ENCODE data around the gene ZNF263.
"Not testable (repeated sequence)": the region's sequence is repeated elsewhere in the genome, so short reads cannot be mapped to it uniquely, and the experiment has no call there.

Gene ZNF263

GRCh38 chr16:3268294-3268693 is 15.0 kb upstream of the ZNF263 start:
- no peak for DNase-seq (ENCODE audit: low read depth)

- not testable (repeated sequence) for DNase-seq (ENCODE audit: low read depth)
Measured at GRCh38 chr16:3270718-3271117, 12.6 kb upstream of the ZNF263 start.

DNA sequence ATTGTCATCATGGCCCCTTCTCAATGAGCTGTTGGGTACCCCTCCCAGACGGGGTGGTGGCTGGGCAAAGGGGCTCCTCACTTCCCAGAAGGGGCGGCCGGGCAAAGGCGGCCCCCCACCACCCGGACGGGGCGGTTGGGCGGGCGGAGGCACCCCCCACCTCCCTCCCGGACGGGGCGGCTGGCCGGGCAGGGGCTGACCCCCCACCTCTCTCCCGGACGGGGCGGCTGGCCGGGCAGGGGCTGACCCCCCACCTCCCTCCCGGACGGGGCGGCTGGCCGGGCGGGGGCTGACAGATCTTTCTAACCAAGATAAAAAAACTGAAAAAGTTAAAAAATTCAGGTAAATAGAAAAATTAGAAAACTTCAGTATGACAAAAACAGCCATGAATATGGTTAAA is 12.0 kb upstream of the ZNF263 start:
- not testable (repeated sequence) for DNase-seq (ENCODE audit: low read depth)

DNA sequence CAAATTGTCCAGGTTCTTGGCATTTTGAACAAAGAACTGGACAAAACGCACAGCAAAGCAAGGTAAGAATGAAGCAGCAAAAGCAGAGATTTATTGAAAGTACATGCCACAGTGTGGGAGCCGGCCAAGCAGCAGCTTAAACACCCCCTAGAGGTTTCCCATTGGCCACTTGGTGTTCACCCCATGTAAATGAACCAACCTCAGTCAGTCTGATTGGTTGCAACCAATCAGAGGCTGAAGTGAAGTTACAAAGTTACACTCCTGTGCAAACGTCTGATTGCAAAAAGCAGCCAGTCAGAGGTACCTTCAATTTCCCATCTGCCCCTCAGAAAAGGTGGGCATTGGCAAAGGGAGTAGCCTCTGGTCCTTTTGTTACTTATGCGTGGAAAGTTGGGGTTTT is 8.8 kb upstream of the ZNF263 start:
- no peak for DNase-seq (ENCODE audit: low read depth)

GRCh38 chr16:3274947-3275346 is 8.3 kb upstream of the ZNF263 start:
- DNase-seq (ENCODE audit: low read depth): no peak

DNA sequence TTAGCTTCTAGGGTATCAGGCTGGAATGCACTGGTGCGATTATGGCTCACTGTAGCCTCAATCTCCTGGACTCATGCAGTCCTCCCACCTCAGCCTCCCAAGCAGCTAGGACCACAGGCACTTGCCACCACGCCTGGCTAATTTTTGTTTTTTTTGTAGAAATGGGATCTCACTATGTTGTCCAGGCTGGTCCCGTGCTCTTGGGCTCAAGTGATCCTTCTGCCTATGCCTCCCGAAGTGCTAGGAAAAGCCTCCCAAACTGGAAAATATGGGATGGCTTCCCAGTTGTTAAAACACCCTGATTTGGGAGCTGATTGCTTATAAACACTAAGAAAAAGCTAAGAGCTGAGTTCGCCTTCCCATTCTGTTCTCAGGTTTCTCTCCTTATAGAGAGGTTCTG is 6.6 kb upstream of the ZNF263 start:
- no peak for DNase-seq (ENCODE audit: low read depth)

GRCh38 chr16:3281222-3281820 is 2.0 kb upstream of the ZNF263 start:
- no peak for DNase-seq (ENCODE audit: low read depth)

DNA sequence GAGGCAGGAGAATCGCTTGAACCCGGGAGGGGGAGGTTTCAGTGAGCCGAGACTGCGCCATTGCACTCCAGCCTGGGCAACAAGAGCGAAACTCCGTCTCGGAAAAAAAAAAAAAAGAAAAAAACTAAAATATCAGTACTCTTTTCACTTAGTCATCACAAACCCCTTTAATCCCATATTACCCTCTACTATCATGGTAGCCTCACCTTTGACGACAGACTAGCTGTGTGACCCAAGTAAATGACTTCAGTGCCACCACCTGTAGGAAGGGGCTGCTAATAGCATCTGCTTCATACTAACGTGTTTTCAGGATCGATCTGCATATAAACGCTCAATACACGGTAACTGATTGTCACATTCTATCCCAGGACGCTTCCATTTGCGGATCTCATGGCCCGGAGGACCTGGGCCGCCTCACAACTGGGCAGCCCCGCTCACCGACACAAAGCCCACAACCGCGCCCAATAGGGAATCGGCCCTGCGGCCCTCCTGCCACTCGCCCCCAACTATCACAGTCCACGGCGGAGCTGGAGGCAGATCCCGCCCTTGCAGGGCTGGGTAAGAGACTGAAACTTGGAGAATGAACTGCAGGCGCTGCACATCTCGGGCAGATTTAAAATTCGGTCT is 1.1 kb upstream of the ZNF263 start:
- DNase-seq (ENCODE audit: low read depth): no peak

- no peak for DNase-seq (ENCODE audit: low read depth)
Measured at GRCh38 chr16:3283543-3284447, 504 bp downstream of the ZNF263 start.

DNA sequence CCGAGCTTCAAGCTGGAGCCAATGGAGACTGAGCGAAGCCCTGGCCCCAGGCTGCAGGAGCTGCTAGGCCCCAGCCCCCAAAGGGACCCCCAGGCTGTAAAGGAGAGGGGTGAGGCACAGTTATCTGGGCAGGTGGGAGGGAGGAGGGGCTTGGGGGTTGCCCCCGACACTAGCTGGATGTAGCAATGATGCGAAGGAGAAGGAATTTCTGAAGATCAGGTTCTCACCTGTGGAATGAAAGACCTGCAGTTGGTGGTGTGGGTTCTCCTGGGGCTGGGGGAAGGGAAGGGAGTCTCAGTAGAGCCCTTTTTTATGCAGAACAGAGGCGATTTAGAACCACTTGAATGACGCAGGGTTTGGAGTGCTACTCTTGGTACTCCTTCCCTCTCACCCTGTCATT is 1.8 kb downstream of the ZNF263 start:
- no peak for DNase-seq (ENCODE audit: low read depth)

- DNase-seq (ENCODE audit: low read depth): no peak
Measured at GRCh38 chr16:3289998-3290673, 6.8 kb downstream of the ZNF263 start.

DNA sequence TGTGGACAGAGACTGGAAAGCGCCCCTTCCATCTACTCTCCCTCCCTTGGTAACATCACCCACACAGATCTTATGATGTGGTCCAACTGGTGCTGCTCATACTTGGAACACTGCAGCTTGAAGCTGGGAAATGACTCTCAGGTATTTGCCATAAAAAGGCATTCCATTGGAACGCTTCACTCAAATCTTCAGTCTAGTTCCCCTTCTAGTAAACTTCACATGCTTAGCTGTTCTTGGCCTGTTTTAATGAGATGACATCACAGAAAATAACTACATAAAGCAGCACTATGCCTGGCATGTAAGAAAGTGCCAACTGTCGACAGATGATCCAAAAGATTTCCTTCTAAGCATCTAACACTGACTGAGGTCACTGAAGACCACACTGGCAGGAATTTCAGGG is 9.3 kb downstream of the ZNF263 start:
- peak; percentile 36 for DNase-seq (ENCODE audit: low read depth)

DNA sequence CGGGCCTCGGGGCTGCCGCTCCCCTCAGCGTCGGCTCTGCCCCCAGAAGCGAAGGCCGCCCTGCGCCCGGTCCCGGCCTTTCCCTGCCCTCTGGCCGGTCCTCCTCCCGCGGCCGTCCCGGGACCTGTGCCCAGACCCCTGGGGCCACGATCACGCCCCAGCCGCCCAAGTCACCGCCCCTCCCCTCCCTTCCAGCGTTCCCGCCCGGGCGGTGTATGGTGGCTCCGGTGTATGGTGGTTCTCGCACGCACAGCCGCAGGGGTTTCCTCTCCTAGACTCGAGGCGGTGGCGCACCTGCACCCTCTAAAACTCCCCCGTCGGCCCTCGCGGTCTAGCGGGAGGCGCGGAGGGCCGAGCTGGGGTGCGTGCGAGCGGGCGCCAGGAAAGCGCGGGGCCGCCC is 11.9 kb downstream of the ZNF263 start:
- DNase-seq (ENCODE audit: low read depth): no peak

- no peak for DNase-seq (ENCODE audit: low read depth)
Measured at GRCh38 chr16:3295783-3296182, 12.5 kb downstream of the ZNF263 start.

DNA sequence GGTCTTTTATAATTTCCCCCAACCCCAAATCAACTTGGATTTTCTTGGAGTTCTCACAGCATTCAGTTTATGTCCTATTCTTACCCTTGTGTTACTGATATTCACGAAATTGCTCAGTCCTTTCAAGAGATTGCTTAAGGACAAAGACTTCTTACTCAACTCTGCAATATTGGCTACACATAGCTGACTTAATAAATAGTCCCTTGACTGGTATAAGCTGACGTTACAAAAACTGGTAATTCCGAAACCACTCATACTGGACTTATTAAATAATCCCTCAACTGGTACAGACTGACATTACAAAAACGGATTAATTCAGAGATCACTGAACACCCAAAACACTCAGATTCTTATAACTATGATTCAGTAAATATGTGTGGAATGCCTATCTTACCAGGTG is 21.1 kb downstream of the ZNF263 start:
- peak; percentile 61 for DNase-seq (ENCODE audit: low read depth)

DNA sequence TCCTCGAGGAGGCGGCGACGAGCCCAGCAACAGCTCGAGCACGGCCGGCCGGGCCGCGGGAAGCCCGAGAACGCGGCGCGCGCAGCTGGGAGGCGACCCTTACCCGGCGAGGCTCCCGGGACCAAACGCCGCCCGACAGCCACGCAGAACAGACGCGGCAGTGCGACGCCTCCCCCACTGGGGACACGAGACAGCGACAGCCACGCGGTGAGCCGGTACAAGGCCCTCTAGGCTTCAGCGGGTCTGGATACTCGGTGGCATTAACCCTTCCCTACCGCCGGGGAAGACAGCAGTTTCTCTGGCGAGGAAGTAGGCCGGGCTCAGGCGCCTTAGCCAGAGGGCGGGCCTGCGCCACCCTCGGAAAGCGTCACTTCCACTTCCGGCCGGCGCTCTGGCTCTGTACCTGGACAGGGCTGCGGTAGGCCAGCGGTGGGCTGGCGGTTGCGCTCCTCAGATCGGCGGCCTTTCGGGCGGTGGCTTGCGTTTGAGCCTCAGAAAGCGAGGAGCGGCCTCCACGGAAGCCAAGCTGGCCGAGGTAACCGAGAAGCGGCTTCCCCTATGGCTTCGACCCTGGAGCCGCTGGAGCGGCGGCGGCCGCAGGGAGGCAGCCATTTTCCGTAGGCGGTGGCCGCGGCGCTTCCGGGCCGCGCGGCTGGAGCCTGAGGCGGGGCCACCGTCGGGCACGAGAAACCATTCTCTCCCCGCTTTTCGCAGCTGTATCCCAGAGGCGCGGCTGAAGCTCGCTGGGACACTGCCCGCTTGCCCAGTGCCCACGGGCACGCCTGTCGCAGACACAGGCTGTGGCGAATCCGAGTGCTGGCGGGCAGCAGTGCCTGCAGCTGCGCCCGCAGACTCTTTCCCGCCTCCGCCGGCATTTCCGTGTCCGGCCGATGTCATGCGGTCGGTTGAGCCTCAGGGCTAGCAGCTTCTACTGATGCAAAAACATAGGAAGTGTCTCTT is 22.1 kb downstream of the ZNF263 start, which contains the start of the genes TIGD7 and ZNF75A:
Gene TIGD7 (minus strand): TSS at position 322 of the 960 bp plus-strand sequence. CDS start 4,816 bp downstream, outside the sequence.
Gene ZNF75A (plus strand): TSS at position 389 of the 960 bp plus-strand sequence. CDS start 2,932 bp downstream, outside the sequence.
- peak; percentile 91 for DNase-seq (ENCODE audit: low read depth)

DNA sequence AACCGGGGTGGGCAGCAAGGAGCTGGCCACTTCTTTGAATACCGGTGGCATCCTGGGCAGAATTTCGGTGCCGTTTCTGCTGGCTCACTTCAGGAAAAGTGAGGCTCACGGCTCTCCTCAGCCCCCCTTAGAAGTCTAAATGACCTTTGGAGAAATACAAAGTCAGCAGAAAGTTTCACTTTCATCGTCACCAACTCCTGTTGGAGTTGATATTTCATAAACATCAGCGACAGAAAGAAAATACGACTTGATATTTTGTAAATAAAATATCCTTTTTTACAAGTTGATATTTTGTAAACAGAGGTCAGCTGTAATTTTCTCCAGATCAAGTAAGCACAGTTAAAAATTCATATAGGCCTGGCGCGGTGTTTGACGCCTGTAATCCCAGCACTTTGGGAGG is 22.8 kb downstream of the ZNF263 start:
- no peak for DNase-seq (ENCODE audit: low read depth)

DNA sequence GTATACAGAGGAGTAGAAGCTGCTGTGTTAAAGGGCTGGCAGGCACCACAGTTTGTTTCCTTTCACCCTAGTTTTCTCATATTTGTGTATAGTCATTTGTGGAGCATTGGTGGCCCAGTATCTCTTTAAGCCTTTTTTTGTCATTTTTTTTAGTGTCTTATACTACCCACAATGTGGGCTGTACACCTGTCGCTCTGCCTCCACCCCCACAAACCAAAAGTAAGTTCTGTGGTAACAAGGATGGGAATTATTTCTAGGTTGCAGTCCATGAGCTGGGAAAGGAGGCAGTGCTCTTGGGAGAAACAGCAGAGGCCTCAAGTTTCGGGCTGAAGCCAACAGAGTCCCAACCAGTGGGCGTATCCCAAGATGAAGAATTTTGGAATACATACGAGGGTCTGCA is 28.2 kb downstream of the ZNF263 start:
- DNase-seq (ENCODE audit: low read depth): no peak

- no peak for DNase-seq (ENCODE audit: low read depth)
Measured at GRCh38 chr16:3317315-3317999, 34.2 kb downstream of the ZNF263 start.

DNA sequence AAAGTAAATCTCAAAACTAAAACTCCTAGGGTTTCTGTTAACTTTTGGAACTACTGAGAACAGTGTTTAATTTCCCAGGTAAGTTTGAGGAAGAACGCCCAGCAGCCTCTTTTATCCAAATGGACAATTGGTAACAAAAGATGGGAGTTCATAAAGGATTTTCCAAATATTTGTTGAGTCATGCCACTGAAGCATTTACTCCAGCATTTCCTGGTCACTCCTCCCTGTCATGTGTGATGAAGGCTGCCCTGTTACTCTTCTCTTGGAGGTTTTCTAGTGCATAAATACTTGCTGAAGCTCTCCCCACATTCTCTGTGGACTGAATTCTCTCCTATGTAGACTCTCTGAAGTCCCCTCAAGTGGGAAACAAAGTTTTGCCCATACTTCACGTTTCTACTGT is 38.5 kb downstream of the ZNF263 start:
- no peak for DNase-seq (ENCODE audit: low read depth)

DNA sequence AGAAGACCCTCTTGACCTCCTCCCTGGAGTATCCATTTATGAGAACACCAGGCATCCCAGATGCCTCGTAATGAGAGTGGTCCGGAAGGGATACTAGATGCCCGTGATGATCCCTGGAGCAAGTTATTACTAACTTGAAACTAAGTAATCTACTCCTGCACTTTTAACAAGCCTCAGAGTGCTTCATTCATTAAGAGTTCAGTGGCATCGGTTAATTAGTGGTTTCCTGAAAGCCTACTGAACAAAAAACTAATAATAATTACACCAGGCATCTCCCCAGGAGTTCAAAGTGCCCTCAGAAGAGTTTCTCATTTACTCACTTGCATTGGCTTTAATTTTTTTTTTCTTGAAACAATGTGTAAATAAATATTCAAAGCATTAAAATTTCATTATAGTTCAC is 44.2 kb downstream of the ZNF263 start:
- no peak for DNase-seq (ENCODE audit: low read depth)

All from fibroblast of gingiva (primary cell).